ENCODE data around the gene BCL2L2.

The BCL2L2 gene

GRCh38 chr14:23352506-23353432 is 46.1 kb downstream of the BCL2L2 start, which contains the start of gene SLC22A17:
TSS of gene SLC22A17 (minus strand) at chr14:23352887.
- DNase-seq, result peak in 54 of 56 donors; percentile 34 to 95 (median 82)

GRCh38 chr14:23353433-23353780 is 46.8 kb downstream of the BCL2L2 start:
- no peak for DNase-seq

DNA sequence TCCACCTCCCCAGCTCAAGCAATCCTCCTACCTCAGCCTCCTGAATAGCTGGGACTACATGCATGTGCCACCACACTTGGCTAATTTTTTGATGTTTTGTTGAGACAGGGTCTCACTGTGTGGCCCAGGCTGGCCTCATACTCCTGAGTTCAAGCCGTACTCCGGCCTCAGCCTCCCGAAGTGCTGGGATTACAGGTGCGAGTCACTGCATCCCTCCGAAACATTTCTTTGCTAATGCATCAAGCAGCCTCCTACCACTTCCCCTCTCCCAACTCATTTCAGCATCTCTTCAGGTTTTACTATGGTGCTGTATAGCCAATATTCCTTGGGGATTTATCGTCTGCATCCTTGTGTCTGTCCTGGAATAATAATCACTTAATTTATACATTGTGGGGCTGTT is 48.4 kb downstream of the BCL2L2 start:
- DNase-seq, result no peak

GRCh38 chr14:23355871-23356435 is 49.3 kb downstream of the BCL2L2 start:
- no peak for DNase-seq

GRCh38 chr14:23356662-23357061 is 50.0 kb downstream of the BCL2L2 start:
- DNase-seq, result no peak

GRCh38 chr14:23357261-23357660 is 50.6 kb downstream of the BCL2L2 start:
- no peak for DNase-seq

DNA sequence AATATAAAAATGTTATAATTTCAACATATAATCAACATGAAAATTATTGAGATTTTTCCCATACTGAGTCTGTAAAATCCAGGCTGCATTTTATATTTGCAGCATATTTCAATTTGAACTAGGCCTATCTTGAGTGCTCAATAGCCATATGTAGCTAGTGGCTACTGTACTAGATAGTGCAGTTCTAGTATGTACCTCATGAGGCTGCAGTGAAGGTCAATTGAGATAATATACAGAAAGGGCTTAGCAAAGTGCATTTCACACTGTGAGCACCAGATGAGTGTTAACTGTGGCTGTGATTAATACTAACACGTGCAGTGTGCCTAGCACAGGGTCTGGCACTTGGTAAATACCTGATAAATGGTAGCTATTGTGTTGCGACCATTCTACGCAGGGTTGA is 51.4 kb downstream of the BCL2L2 start:
- no peak for DNase-seq

DNA sequence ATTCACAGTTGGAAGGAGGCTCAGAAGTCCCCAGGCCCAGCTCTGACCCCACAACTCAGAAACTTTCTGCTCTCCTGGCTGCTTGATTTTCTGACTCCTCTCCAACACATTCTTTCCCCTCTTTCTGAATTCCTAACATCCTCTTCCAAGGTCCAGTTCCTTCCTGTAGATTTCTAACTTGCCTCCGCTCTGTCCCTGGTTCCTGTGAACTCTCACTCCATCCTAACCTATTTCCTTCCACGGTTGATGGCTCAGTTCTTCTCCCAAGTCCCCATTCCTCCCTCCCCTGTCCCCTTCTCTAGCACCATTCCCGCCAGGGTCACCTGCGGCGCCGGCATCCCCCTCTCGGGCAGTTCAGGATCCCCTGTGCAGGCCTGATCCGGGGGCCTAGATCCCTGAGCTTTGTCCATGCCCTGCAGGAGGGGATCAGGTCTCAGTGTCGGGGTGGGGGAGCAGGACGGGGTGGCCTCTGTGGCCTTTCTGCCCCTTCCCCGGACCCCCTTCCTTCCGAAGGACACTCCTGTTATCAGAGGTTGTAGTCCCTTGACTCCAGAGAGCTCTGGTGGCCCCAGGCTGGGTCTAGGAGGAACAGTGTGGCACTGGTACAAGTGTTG is 52.0 kb downstream of the BCL2L2 start:
- no peak for DNase-seq

DNA sequence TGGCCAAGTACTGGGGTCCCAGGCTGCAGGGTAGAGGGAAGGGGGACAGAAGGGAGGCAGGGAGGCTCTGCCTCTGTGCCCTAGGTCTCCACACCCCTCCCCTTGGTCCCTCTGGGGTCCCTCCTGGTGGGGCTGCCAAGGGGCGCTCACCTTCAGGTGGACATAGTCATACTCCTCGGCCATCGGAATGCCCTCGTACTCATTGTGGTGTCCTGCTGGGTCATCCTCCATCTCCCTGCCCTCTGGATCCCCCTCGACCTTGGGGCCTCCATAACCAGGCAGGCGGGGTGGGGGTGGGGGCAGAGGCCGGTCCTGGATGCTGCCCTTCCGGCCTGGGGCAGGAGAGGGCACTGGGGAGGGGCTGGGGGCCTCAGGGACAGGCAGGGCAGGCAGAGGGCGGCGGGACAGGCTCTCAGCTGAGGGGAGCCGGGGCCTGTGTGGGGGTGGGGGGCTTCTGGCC is 52.6 kb downstream of the BCL2L2 start:
- DNase-seq, result no peak

- DNase-seq, result no peak
These were observed 53.3 kb downstream of the BCL2L2 start for GRCh38 chr14:23359722-23360447.

DNA sequence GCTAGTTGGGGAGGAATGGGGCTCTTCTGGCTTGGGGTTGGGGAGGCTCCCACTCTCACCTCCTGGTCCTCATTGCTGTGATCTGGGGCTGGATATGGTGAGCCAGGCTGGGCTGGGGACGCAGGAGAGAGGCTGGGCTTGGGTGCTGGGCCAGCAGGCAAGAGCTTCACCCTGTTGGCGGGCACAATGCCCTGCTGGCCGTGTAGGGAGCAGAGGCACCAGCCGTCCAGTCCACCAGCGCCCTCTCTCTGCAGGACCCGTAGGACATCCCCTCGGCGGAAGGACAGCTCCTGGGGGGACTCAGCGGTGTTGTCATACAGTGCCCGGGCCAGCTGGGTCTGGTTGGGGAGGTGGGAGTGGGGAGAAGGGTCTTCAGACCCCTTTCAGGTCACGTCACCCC is 53.9 kb downstream of the BCL2L2 start:
- peak in 42 of 56 donors; percentile 15 to 88 (median 62) for DNase-seq

DNA sequence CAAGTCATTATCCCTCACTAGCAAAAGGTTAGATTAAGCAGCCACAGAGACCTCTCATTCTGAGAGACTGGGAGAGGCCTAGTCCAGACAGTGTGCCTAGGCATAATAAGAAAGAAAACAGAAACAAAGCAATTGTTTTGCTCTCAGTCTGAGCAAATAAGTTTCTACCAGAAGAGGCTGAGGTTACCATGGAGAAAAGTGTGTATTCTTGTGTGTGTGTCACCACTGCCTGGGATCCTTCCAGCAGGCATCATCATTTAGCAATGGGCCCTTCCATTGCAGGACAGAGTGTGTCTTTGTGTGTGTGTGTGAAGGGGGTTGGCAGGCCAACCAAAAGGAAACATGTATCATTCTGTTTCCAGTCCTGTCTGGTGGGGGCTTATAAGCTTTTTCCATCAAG is 54.7 kb downstream of the BCL2L2 start:
- peak in 21 of 56 donors; percentile 12 to 67 (median 38) for DNase-seq

Data from amygdala (tissue), 56 donors.